ENCODE results near the gene GMPPA. TPM values are rescaled to one million over a fixed set of nuclear protein-coding genes. Genes with fewer than 3 reads are reported as not detected.
A peak's percentile ranks its signal among the peaks of the same experiment; 100 is the strongest.

Gene GMPPA
- total RNA-seq, 1 experiment from 2014 or later = 32.0 TPM

DNA sequence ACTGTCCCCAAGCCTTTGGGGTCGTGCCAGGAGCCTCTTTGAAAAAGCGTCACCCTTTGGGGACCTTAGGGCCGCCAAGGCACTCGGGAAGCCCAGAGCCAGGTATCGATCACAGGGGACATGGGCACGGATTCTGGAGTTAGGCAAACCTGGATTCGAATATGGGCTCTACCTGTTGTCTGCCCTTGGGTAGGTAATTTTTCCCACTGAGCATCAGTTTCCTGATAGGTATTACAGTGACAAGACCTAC, 54.4 kb downstream of the GMPPA start:
- Histone ChIP-seq H3K79me2 (ENCODE audit: insufficient read depth, low read length) (no peaks in the 10 kb centered on the region), H3T11ph (ENCODE audit: low read length) (no peak overlapping the region), H3K4me1 (ENCODE audit: insufficient read depth, low read length) (peaks cover 3% of the 10 kb centered on the region; the same call in 1 of the 2 replicates), H3K4ac (ENCODE audit: low read depth, low read length) (no peak overlapping the region), H4K5ac (ENCODE audit: insufficient read length, low read depth, low read length) (no peak overlapping the region), H3K56ac (ENCODE audit: insufficient read length, low read depth, low read length) (no peak overlapping the region), H3K79me1 (ENCODE audit: insufficient read depth, low read depth, low read length, poor library complexity, severe bottlenecking) (no peaks in the 10 kb centered on the region), H3K14ac (ENCODE audit: insufficient read depth, low read length) (no peak overlapping the region; the same call in 1 of the 2 replicates), H4K8ac (replicated peaks; ENCODE audit: insufficient read length, low read depth, low read length) (no peak overlapping the region), H2BK12ac (ENCODE audit: insufficient read length, low read depth, low read length) (no peak overlapping the region), H2AK5ac (ENCODE audit: insufficient read length, low read length) (no peak overlapping the region), H3K23ac (ENCODE audit: insufficient read length, low read depth, low read length) (no peak overlapping the region), H3K4me2 (ENCODE audit: insufficient read depth, insufficient read length, low read length) (peak overlapping the region; percentile 83), H2AFZ (ENCODE audit: low read length) (no peak overlapping the region), H3K9me3 (ENCODE audit: control insufficient read depth, low read depth, low read length) (no peaks in the 10 kb centered on the region), H3K27ac (ENCODE audit: insufficient read length, low read depth, low read length) (no peak overlapping the region), H2BK120ac (ENCODE audit: low read depth, low read length, poor library complexity, severe bottlenecking) (no peak overlapping the region), H3K27me3 (ENCODE audit: insufficient read depth, low read length) (peaks cover 4% of the 10 kb centered on the region; the same call in 1 of the 2 replicates), H3K9ac (ENCODE audit: extremely low read depth, insufficient read length, low read length) (no peak overlapping the region), H3K18ac (ENCODE audit: insufficient read length, low read depth, low read length) (no peak overlapping the region), H2BK20ac (ENCODE audit: low read depth, low read length, poor library complexity, severe bottlenecking) (no peak overlapping the region), H4K91ac (ENCODE audit: insufficient read length, low read depth, low read length) (no peak overlapping the region), H3K23me2 (ENCODE audit: insufficient read length, low read depth, low read length, poor library complexity, severe bottlenecking) (peaks cover 11% of the 10 kb centered on the region), H2BK5ac (ENCODE audit: insufficient read length, low read length) (no peak overlapping the region), H4K20me1 (ENCODE audit: control insufficient read depth, insufficient read depth, insufficient read length) (no peaks in the 10 kb centered on the region), H2BK15ac (ENCODE audit: low read depth, low read length) (no peak overlapping the region)
- Mint-ChIP-seq H3K9me3 (no peaks in the 10 kb centered on the region), H3K27me3 (ENCODE audit: low read depth) (peaks cover 40% of the 10 kb centered on the region), H3K4me3 (peak overlapping the region; percentile 74 to 81; a peak in 4 of 5 replicates), H3K36me3 (ENCODE audit: insufficient read depth in 1 of 3, low read depth in 3 of 3) (peaks cover 5 to 41% (median 30%) of the 10 kb centered on the region in 3 experiments), H3K4me1 (peaks cover 10 to 18% of the 10 kb centered on the region in 2 experiments), H3K27ac (no peak overlapping the region)
- no peak for DNase-seq
- TF ChIP-seq CTCF (conservative IDR thresholded peaks at IDR 0.05) = no peak
- no CpG with 5 or more reads among the region's 7 CpGs for WGBS (ENCODE audit: extremely low coverage, insufficient read length, low lambda C conversion rate)
